SK-N-SH (cell line): ENCODE results near the gene STH. TPM values are rescaled to one million over a fixed set of nuclear protein-coding genes. Genes with fewer than 3 reads are reported as not detected.

Source experiments
- CTCF ChIA-PET: fragments of 300-600, 350-600 bp; formaldehyde crosslinking; extraction: SDS; loops from one replicate; lab custom pipeline; 2021; lab: Yijun Ruan, JAX
- POLR2A ChIA-PET: fragments of 350-600 bp; sonication (Branson Sonifier 250); formaldehyde crosslinking; extraction: SDS; loops from one replicate; lab custom pipeline; 2020; ENCODE audit warnings: antibody characterized with exemption, inconsistent platforms; lab: Yijun Ruan, JAX
- DNase-seq: peaks from one replicate; pipeline ENCODE4 v3.0.0; 2012
- H2AFZ ChIP-seq: fragments of 200-600 bp; sonication (generic); 2 replicates; pipeline ENCODE4 v1.8.1; 2016; ENCODE audit warnings: antibody characterized with exemption, mild to moderate bottlenecking, low read depth
- H3F3A ChIP-seq: fragments of 200-600 bp; sonication (generic); replicated peaks from 2 replicates; pipeline ENCODE3; 2016; ENCODE audit warnings: antibody characterized with exemption, mild to moderate bottlenecking; ENCODE audit not compliant: insufficient read depth
- H3K27ac ChIP-seq, 2 experiments: fragments of 200-500 bp in 1 of 2; fragments of 200-600 bp in 1 of 2; sonication (Bioruptor generic) in 1 of 2; sonication (generic), shearing (Covaris generic) in 1 of 2; 2 replicates each; pipeline versions ENCODE4 v1.5.1 to v1.6.1; 2014 to 2016; ENCODE audit warnings: low read depth in 2 of 2, inconsistent platforms in 1 of 2, low read length in 1 of 2, mild to moderate bottlenecking in 1 of 2, mixed read lengths in 1 of 2
- H3K27me3 ChIP-seq: fragments of 200-600 bp; sonication (generic), shearing (Covaris generic); 2 replicates; pipeline ENCODE4 v1.6.1; 2016; ENCODE audit warnings: mixed run types; ENCODE audit not compliant: insufficient read depth
- H3K36me3 ChIP-seq, 2 experiments: fragments of 200-500 bp in 1 of 2; fragments of 200-600 bp in 1 of 2; sonication (Bioruptor generic) in 1 of 2; sonication (generic) in 1 of 2; replicated peaks in 1 of 2; 2 replicates each; pipeline versions ENCODE3 to v1.5.1; 2014 to 2016; ENCODE audit warnings: low read length in 1 of 2, mild to moderate bottlenecking in 1 of 2; ENCODE audit not compliant: insufficient read depth in 2 of 2, control insufficient read depth in 1 of 2
- H3K4me1 ChIP-seq, 2 experiments: fragments of 200-500 bp in 1 of 2; fragments of 200-600 bp in 1 of 2; sonication (Bioruptor generic) in 1 of 2; sonication (generic), shearing (Covaris generic) in 1 of 2; 2 replicates each; pipeline versions ENCODE4 v1.5.1 to v1.6.1; 2014 to 2016; ENCODE audit warnings: low read depth in 1 of 2, low read length in 1 of 2, mixed run types in 1 of 2; ENCODE audit not compliant: insufficient read depth in 2 of 2, control insufficient read depth in 1 of 2
- H3K4me2 ChIP-seq: fragments of 200-600 bp; sonication (generic), shearing (Covaris generic); 2 replicates; pipeline ENCODE4 v1.6.1; 2017; ENCODE audit warnings: mixed run types
- H3K4me3 ChIP-seq, 2 experiments: fragments of 200-500 bp in 1 of 2; fragments of 200-600 bp in 1 of 2; sonication (Bioruptor generic) in 1 of 2; sonication (generic), shearing (Covaris generic) in 1 of 2; 2 replicates each; pipeline versions ENCODE4 v1.5.1 to v1.8.1; 2014 to 2016; ENCODE audit warnings: low read depth in 2 of 2, inconsistent platforms in 1 of 2, low read length in 1 of 2, mild to moderate bottlenecking in 1 of 2, mixed read lengths in 1 of 2, moderate library complexity in 1 of 2
- H3K79me2 ChIP-seq: fragments of 200-600 bp; sonication (generic); 2 replicates; pipeline ENCODE4 v1.8.1; 2017; ENCODE audit warnings: mild to moderate bottlenecking; ENCODE audit not compliant: insufficient read depth
- H3K9ac ChIP-seq: fragments of 200-600 bp; sonication (generic); 2 replicates; pipeline ENCODE4 v1.6.1; 2017; ENCODE audit warnings: mixed run types
- H3K9me2 ChIP-seq: fragments of 200-600 bp; sonication (generic); 2 replicates; pipeline ENCODE4 v1.6.1; 2017; ENCODE audit warnings: mixed run types
- H3K9me3 ChIP-seq: fragments of 200-600 bp; sonication (generic); 2 replicates; pipeline ENCODE4 v1.6.1; 2017; ENCODE audit warnings: mixed run types, mild to moderate bottlenecking, moderate library complexity
- H4K20me1 ChIP-seq: fragments of 200-600 bp; sonication (generic); 2 replicates; pipeline ENCODE4 v1.6.1; 2017; ENCODE audit warnings: mild to moderate bottlenecking, mixed run types; ENCODE audit not compliant: insufficient read depth
- CTCF ChIP-seq: fragments of 200-600 bp; sonication (generic); IDR thresholded peaks from 2 replicates; pipeline ENCODE4 v1.6.1; 2017; ENCODE audit warnings: antibody characterized with exemption, mild to moderate bottlenecking, moderate library complexity
- ELF1 ChIP-seq: IDR thresholded peaks from 2 replicates; pipeline ENCODE4 v1.4.0; 2012
- EZH2phosphoT487 ChIP-seq: fragments of 200-600 bp; sonication (generic); IDR thresholded peaks from 2 replicates; pipeline ENCODE4 v1.6.1; 2017; ENCODE audit warnings: low read depth, mixed run types, mild to moderate bottlenecking, antibody characterized with exemption, moderate library complexity, borderline replicate concordance
- FOXJ3 ChIP-seq: sonication (generic); formaldehyde crosslinking; IDR thresholded peaks from 2 replicates; pipeline ENCODE4 v1.5.1; 2020; ENCODE audit warnings: mild to moderate bottlenecking, missing genetic modification reagents
- GATA2 ChIP-seq: sonication (generic); formaldehyde crosslinking; IDR thresholded peaks from 2 replicates; pipeline ENCODE4 v1.5.0; 2020; ENCODE audit warnings: mild to moderate bottlenecking, missing genetic modification reagents
- JUND ChIP-seq: IDR thresholded peaks from 2 replicates; pipeline ENCODE4 v1.4.0; 2012
- MAX ChIP-seq: IDR thresholded peaks from 2 replicates; pipeline ENCODE4 v1.4.0; 2012; ENCODE audit warnings: low read depth
- MEF2A ChIP-seq: IDR thresholded peaks from 2 replicates; pipeline ENCODE4 v1.4.0; 2012; ENCODE audit warnings: low read depth, borderline replicate concordance
- MXI1 ChIP-seq: IDR thresholded peaks from 2 replicates; pipeline ENCODE4 v1.6.1; 2012; ENCODE audit warnings: mild to moderate bottlenecking, low read depth, low read length, improper control_type of control experiment
- NFIC ChIP-seq: IDR thresholded peaks from 2 replicates; pipeline ENCODE4 v1.4.0; 2012; ENCODE audit warnings: borderline replicate concordance
- NRF1 ChIP-seq: IDR thresholded peaks from 2 replicates; pipeline ENCODE4 v1.6.1; 2012; ENCODE audit warnings: low read depth, mild to moderate bottlenecking, low read length
- RFX5 ChIP-seq: IDR thresholded peaks from 2 replicates; pipeline ENCODE4 v1.6.1; 2012; ENCODE audit warnings: mild to moderate bottlenecking, improper control_type of control experiment, low read length
- SIN3A ChIP-seq: IDR thresholded peaks from 2 replicates; pipeline ENCODE4 v1.6.1; 2012; ENCODE audit warnings: low read depth, mild to moderate bottlenecking, low read length, moderate library complexity, borderline replicate concordance
- TAF1 ChIP-seq: IDR thresholded peaks from 2 replicates; pipeline ENCODE4 v1.6.1; 2012; ENCODE audit warnings: low read depth, mild to moderate bottlenecking, low read length, moderate library complexity, borderline replicate concordance
- TEAD4 ChIP-seq: IDR thresholded peaks from 2 replicates; pipeline ENCODE4 v1.4.0; 2012; ENCODE audit warnings: mild to moderate bottlenecking, borderline replicate concordance; ENCODE audit not compliant: insufficient read depth
- USF1 ChIP-seq: IDR thresholded peaks from 2 replicates; pipeline ENCODE4 v1.4.0; 2012; ENCODE audit warnings: low read depth, borderline replicate concordance
- YY1 ChIP-seq: IDR thresholded peaks from 2 replicates; pipeline ENCODE4 v1.4.0; 2012; ENCODE audit warnings: low read depth, mild to moderate bottlenecking
- ZBTB33 ChIP-seq: IDR thresholded peaks from 2 replicates; pipeline ENCODE4 v1.4.0; 2012; ENCODE audit warnings: low read depth, borderline replicate concordance
- WGBS: methylation state at CpG from one replicate; pipeline ENCODE4 v1.1.6; 2017; ENCODE audit warnings: low lambda C conversion rate; 5-methylcytosine and 5-hydroxymethylcytosine counted together
- polyA plus RNA-seq, 3 experiments: library from polyadenylated mRNA; depleted of rRNA; stranded (reverse); fragments of >200 nt; gene quantifications; 2 replicates each; pipeline ENCODE4 v1.2.3, GENCODE V29; 2012

The STH gene
- polyA plus RNA-seq, 1 of the 3 experiments (the other 2 are of a cell fraction), result not detected

GRCh38 chr17:45992175-45992574 is 6.9 kb upstream of the STH start (continued):
- no peak for TF ChIP-seq CTCF
- TF ChIP-seq MEF2A, result no peak
- no peak for TF ChIP-seq JUND
- no peak for TF ChIP-seq ELF1
- no peak for TF ChIP-seq FOXJ3 (CRISPR knock-in tag)
- TF ChIP-seq GATA2, result no peak

GRCh38 chr17:45992904-45993303 is 6.1 kb upstream of the STH start:
- H3K27ac ChIP-seq, result no peak overlapping the region
- no peak overlapping the region for H3K4me3 ChIP-seq
- H2AFZ ChIP-seq, result no peak overlapping the region
- H3K9me3 ChIP-seq, result no peaks in the 10 kb centered on the region
- DNase-seq, result no peak
- no peak overlapping the region for H3K9ac ChIP-seq
- TF ChIP-seq FOXJ3 (CRISPR knock-in tag), result no peak
- TF ChIP-seq SIN3A, result no peak
- TF ChIP-seq TAF1, result no peak
- no peak for TF ChIP-seq EZH2phosphoT487
- no peak for TF ChIP-seq JUND
- no peak for TF ChIP-seq NFIC
- no peak for TF ChIP-seq MXI1
- TF ChIP-seq GATA2, result no peak
- TF ChIP-seq CTCF, result no peak
- TF ChIP-seq MAX, result no peak
- no peak for TF ChIP-seq USF1
- no peak for TF ChIP-seq YY1
- TF ChIP-seq TEAD4, result no peak
- no peak for TF ChIP-seq RFX5
- TF ChIP-seq ZBTB33, result no peak
- TF ChIP-seq NRF1, result no peak
- TF ChIP-seq, all 33 proteins: peak for 0
- Histone ChIP-seq H3K36me3 (no peaks in the 10 kb centered on the region), H3F3A (no peaks in the 10 kb centered on the region), H3K4me2 (no peak overlapping the region), H3K27me3 (no peaks in the 10 kb centered on the region), H3K9me2 (no peaks in the 10 kb centered on the region), H4K20me1 (no peaks in the 10 kb centered on the region), H3K79me2 (no peaks in the 10 kb centered on the region), H3K4me1 (peaks cover 0 to 5% of the 10 kb centered on the region in 2 experiments; a peak in 1 of 4 replicates)
- ChIA-PET POLR2A (no interaction called here), CTCF (interaction anchor here (0.9 to 5.0 kb wide), 2 partner anchors 9 to 220 kb away, joined by 3 to 37 read pairs; no protein-coding TSS in a partner anchor)
- WGBS, result 85% methylated on average over 10 of the region's 10 CpGs
